BJ (cell line): ENCODE data around the gene NHERF1. TPM values are rescaled to one million over a fixed set of nuclear protein-coding genes. Genes with fewer than 3 reads are reported as not detected.
A peak's percentile ranks its signal among the peaks of the same experiment; 100 is the strongest.

Experiments used
- CTCF ChIA-PET: fragments of 350-600 bp; formaldehyde crosslinking; extraction: SDS; loops from one replicate; lab custom pipeline; 2021; ENCODE audit warnings: antibody characterized with exemption, inconsistent platforms; lab: Yijun Ruan, JAX
- POLR2A ChIA-PET: fragments of 300-600 bp; sonication (Branson Sonifier 250); formaldehyde crosslinking; extraction: SDS; loops from one replicate; lab custom pipeline; 2021; ENCODE audit warnings: antibody characterized with exemption; lab: Charles Lee
- DNase-seq: peaks from one replicate; pipeline ENCODE4 v3.0.0-alpha.2; 2011; ENCODE audit warnings: low read depth
- H3K27me3 ChIP-seq: 2 replicates; pipeline ENCODE4 v1.6.0; 2011; ENCODE audit warnings: low read length; ENCODE audit not compliant: control insufficient read depth, insufficient read depth
- H3K36me3 ChIP-seq: 2 replicates; pipeline ENCODE4 v1.5.1; 2011; ENCODE audit warnings: low read length; ENCODE audit not compliant: control insufficient read depth, insufficient read depth
- H3K4me3 ChIP-seq: 2 replicates; pipeline ENCODE4 v1.5.1; 2011; ENCODE audit warnings: low read depth, mild to moderate bottlenecking, control low read depth, low read length
- polyA plus RNA-seq: library from polyadenylated mRNA; depleted of rRNA; stranded (reverse); fragments of >200 nt; gene quantifications from 2 replicates; pipeline ENCODE4 v1.2.3, GENCODE V29; 2011; rRNA removed
- TF ChIP-seq, protein P1 (sequence below): IDR thresholded peaks from 2 replicates; pipeline ENCODE4 v1.5.1; 2011; ENCODE audit warnings: low read depth, mild to moderate bottlenecking, control low read depth, inconsistent platforms, low read length, moderate library complexity; ENCODE audit not compliant: insufficient read depth

Gene NHERF1
- polyA plus RNA-seq, 1 experiment, result 16.3 TPM

DNA sequence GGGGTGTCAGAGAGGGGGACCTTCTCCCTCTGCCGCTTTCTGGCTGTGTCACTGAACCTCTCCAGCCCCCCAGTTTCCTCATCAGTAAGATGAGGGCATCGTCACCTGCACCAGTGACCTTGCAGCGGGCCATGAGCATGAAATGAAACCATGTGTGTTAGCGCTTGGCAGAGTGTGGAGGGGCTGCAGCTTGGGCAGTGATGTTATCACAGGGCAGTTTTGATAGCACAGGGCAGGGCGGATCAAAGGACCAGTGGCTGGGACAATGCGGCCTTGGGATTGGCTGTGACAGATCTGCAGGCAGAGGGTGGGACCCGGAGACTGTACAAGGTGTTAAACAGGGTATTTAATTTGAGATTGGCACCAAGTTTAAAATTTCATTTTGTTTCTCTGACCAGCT is 66.6 kb downstream of the NHERF1 start:
- Histone ChIP-seq H3K4me3 (no peak overlapping the region), H3K27me3 (no peaks in the 10 kb centered on the region), H3K36me3 (peaks cover 4% of the 10 kb centered on the region)
- TF ChIP-seq, protein P1, sequence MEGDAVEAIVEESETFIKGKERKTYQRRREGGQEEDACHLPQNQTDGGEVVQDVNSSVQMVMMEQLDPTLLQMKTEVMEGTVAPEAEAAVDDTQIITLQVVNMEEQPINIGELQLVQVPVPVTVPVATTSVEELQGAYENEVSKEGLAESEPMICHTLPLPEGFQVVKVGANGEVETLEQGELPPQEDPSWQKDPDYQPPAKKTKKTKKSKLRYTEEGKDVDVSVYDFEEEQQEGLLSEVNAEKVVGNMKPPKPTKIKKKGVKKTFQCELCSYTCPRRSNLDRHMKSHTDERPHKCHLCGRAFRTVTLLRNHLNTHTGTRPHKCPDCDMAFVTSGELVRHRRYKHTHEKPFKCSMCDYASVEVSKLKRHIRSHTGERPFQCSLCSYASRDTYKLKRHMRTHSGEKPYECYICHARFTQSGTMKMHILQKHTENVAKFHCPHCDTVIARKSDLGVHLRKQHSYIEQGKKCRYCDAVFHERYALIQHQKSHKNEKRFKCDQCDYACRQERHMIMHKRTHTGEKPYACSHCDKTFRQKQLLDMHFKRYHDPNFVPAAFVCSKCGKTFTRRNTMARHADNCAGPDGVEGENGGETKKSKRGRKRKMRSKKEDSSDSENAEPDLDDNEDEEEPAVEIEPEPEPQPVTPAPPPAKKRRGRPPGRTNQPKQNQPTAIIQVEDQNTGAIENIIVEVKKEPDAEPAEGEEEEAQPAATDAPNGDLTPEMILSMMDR, result no peak
- CTCF ChIA-PET, result interaction anchor here (1.5 kb wide), 1 partner anchor 24 kb away, joined by 4 read pairs; no protein-coding TSS in a partner anchor
- POLR2A ChIA-PET, result no interaction called here
- DNase-seq, result no peak

DNA sequence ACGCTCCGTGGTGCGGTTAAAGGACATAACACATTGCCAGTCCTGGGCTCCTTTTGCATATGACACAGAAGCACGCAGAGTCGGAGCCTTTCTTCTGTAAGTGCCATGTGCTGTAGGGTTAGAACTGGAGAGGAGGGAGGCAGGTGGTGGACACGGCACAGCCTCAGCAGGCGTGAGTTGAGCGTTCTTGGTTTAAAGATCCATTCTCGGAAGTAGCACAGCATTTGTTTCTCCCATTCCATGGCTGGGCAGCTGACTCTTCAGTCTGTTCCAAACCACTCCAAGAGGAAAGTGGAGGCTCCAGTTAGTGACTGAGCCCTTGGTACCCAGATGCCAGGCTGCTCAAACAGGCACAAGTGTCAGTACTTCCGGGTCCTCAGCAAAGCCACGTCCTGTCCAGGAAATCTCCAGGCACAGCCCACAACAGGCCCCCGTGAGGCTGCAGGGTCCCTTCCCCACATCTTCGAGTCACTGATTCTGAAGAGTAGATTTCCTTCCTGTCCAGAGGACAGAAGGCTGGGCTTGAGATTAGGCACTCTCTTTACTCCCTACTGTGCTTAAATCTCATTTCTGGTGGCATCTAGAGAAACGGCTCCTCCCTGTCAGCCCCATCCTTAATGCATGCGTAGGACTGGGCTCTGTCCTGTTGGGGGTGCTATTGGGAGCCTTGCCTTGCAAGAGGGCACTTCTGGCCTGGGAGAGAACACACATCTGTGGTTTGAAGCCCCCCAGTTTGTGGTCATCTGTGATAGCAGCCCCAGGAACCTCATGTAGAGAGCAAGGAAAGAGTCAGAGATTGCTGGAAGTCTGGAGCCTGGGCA is 67.3 kb downstream of the NHERF1 start:
- POLR2A ChIA-PET, result no interaction called here
- TF ChIP-seq, protein P1, result peak; percentile 21; the same call in 1 of the 2 replicates
- DNase-seq, result no peak
- CTCF ChIA-PET, result interaction anchor here (1.5 kb wide), 1 partner anchor 24 kb away, joined by 4 read pairs; no protein-coding TSS in a partner anchor
- H3K27me3 ChIP-seq, result no peaks in the 10 kb centered on the region
- peaks cover 9% of the 10 kb centered on the region for H3K36me3 ChIP-seq
- no peak overlapping the region for H3K4me3 ChIP-seq

DNA sequence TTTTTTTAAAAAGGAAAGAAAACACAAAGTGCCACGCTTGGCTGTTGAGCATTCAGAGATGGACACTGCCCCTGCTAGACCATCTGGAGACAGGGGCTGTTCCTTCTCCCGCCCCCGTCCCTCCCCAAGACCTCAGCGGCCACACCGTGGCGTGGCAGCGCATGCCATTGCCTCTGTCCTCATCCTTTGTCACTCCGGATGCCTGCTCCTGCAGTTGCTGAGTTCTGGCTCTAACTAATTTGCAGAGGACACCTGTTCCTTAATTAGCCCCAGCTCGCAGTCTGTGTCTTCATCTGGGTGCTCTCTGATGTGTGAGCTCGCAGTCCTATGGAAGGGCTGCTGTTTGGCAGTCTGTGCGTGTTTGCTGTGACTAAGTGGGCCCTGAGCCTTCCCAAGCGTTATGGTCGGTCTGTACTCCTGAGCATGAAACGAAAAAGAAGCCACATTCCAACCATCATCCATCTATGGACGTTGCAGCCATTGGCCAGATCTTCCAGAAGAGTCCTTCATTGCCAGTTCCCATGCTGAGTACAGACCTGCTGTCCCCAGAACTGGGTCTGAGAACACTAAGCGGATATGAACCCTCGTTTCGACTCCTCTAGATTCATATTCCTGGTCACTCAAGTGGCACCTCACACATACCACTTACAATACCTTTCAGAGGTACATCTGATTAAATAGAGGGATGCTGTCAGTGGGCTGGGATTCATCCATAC is 68.6 kb downstream of the NHERF1 start:
- no peak overlapping the region for H3K4me3 ChIP-seq
- H3K27me3 ChIP-seq, result no peaks in the 10 kb centered on the region
- ChIA-PET POLR2A (no interaction called here), CTCF (no interaction called here)
- H3K36me3 ChIP-seq, result peaks cover 11% of the 10 kb centered on the region
- no peak for DNase-seq
- TF ChIP-seq, protein P1, result no peak

DNA sequence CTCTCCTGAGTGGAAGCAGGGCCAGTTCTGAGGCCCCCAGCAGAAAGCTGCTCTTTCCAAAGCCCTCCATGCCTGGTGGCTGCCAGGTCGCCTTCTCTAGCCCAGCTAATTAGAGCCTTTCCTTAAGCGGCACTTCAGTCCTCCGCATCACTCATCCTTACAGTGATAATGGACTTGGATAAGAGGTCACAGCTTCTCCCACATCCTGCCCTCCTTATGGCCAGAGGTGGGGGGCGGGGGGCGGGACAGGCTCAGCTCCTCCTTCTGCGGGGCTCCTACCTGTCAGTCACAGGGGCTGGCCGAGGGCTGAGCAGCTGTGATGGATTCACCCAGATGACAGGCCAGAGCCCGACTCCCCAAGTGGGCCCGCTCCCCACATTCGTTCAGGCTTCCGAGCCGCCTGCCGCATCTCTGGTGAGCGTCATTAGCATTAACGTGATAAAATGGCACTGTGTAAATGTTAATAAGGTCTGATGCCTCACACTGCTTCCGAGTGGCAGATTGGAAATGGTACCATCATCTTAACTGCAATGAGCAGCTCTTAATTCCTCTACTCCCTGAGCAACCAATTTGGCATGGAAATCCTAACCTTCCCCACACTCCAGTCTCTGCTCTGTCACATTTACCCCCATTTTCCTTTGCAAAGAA is 70.0 kb downstream of the NHERF1 start:
- no peak overlapping the region for H3K4me3 ChIP-seq
- TF ChIP-seq, protein P1, result no peak
- ChIA-PET CTCF (no interaction called here), POLR2A (no interaction called here)
- no peaks in the 10 kb centered on the region for H3K27me3 ChIP-seq
- DNase-seq, result no peak
- peaks cover 15% of the 10 kb centered on the region for H3K36me3 ChIP-seq

Other genes with a start within 250 kb of the NHERF1 start
- gene CD300LB, start 217.2 kb upstream of the NHERF1 start, polyA plus RNA-seq, result not detected in 2 replicates
- 0.05 TPM in 1 of 2 replicates, not detected in the other for gene CD300C, start 202.5 kb upstream of the NHERF1 start, polyA plus RNA-seq
- not detected in 2 replicates for gene CD300H, start 181.1 kb upstream of the NHERF1 start, polyA plus RNA-seq
- not detected in 2 replicates for gene CD300LD, start 156.3 kb upstream of the NHERF1 start, polyA plus RNA-seq
- not detected in 2 replicates for gene CD300E, start 124.9 kb upstream of the NHERF1 start, polyA plus RNA-seq
- not detected in 2 replicates for gene CD300LF, start 35.7 kb upstream of the NHERF1 start, polyA plus RNA-seq
- gene RAB37, start 11.4 kb upstream of the NHERF1 start, polyA plus RNA-seq, result 0.06 and 0.12 TPM in 2 replicates
- 39.5 and 50.6 TPM in 2 replicates for gene NAT9, start 27.7 kb downstream of the NHERF1 start, polyA plus RNA-seq
- 0.04 TPM in 1 of 2 replicates, not detected in the other for gene GRIN2C, start 111.3 kb downstream of the NHERF1 start, polyA plus RNA-seq
- 20.2 and 38.0 TPM in 2 replicates for gene FDXR, start 124.4 kb downstream of the NHERF1 start, polyA plus RNA-seq
- gene FADS6, start 145.0 kb downstream of the NHERF1 start, polyA plus RNA-seq, result not detected in 2 replicates
- gene USH1G, start 174.6 kb downstream of the NHERF1 start, polyA plus RNA-seq, result not detected in 2 replicates
- gene OTOP2, start 175.6 kb downstream of the NHERF1 start, polyA plus RNA-seq, result not detected in 2 replicates
- not detected in 2 replicates for gene OTOP3, start 187.3 kb downstream of the NHERF1 start, polyA plus RNA-seq
- 1.7 and 1.8 TPM in 2 replicates for gene HID1, start 224.1 kb downstream of the NHERF1 start, polyA plus RNA-seq
- gene CDR2L, start 239.0 kb downstream of the NHERF1 start, polyA plus RNA-seq, result 12.5 and 19.6 TPM in 2 replicates